GM12874 (cell line): ENCODE results near the gene CHPF.
A peak's percentile ranks its signal among the peaks of the same experiment; 100 is the strongest.

Source experiments
- CTCF ChIP-seq: IDR thresholded peaks from 2 replicates; pipeline ENCODE4 v1.5.1; 2011; ENCODE audit warnings: low read depth, mild to moderate bottlenecking, control low read depth, low read length, moderate library complexity; ENCODE audit not compliant: insufficient read depth

Gene CHPF

GRCh38 chr2:219523031-219523671 is 20.5 kb downstream of the CHPF start:
- TF ChIP-seq CTCF, result 0 out of 2 replicates have a peak, but pooled peaks have one; percentile 7

- TF ChIP-seq CTCF, result no peak
Observed at GRCh38 chr2:219522111-219523030, 21.2 kb downstream of the CHPF start.

- peak; percentile 22; the same call in 1 of the 2 replicates for TF ChIP-seq CTCF
Observed at GRCh38 chr2:219521066-219521880, 22.3 kb downstream of the CHPF start.

- no peak for TF ChIP-seq CTCF
Observed at GRCh38 chr2:219520079-219520478, 23.5 kb downstream of the CHPF start.

- no peak for TF ChIP-seq CTCF
Observed at GRCh38 chr2:219519526-219519916, 24.1 kb downstream of the CHPF start.

- no peak for TF ChIP-seq CTCF
Observed at GRCh38 chr2:219517954-219518778, 25.4 kb downstream of the CHPF start.
